SK-N-MC (cell line): ENCODE results near the gene GJB6.
"Not testable (repeated sequence)": the region's sequence is repeated elsewhere in the genome, so short reads cannot be mapped to it uniquely, and the experiment has no call there.

Experiments
- EZH2 ChIP-seq: fragments of 200-600 bp; sonication (generic); IDR thresholded peaks from one replicate; pipeline ENCODE4 v1.6.1; 2017; ENCODE audit warnings: antibody characterized with exemption
- POLR2AphosphoS5 ChIP-seq: IDR thresholded peaks from 2 replicates; pipeline ENCODE4 v1.6.1; 2012; ENCODE audit warnings: mild to moderate bottlenecking, low read depth, low read length, borderline replicate concordance

- not testable (repeated sequence) for TF ChIP-seq EZH2, POLR2AphosphoS5
Measured at GRCh38 chr13:20276901-20277300, 44.8 kb upstream of the GJB6 start.
